GM12875 (cell line): ENCODE measurements around the gene PITPNB.

Source experiments
- H3K4me3 ChIP-seq: one replicate; pipeline ENCODE4 v1.5.1; 2011; ENCODE audit warnings: low read depth, low read length, control low read depth
- CTCF ChIP-seq: IDR thresholded peaks from 2 replicates; pipeline ENCODE4 v1.5.1; 2011; ENCODE audit warnings: low read depth, mild to moderate bottlenecking, control low read depth, inconsistent platforms, low read length, moderate library complexity, borderline replicate concordance; ENCODE audit not compliant: insufficient read depth

The PITPNB gene

GRCh38 chr22:27844256-27844655, 74.8 kb downstream of the PITPNB start:
- TF ChIP-seq CTCF, result no peak
- no peak overlapping the region for H3K4me3 ChIP-seq

GRCh38 chr22:27843441-27843840, 75.6 kb downstream of the PITPNB start:
- no peak for TF ChIP-seq CTCF
- H3K4me3 ChIP-seq, result no peak overlapping the region

GRCh38 chr22:27842669-27843431, 76.2 kb downstream of the PITPNB start:
- H3K4me3 ChIP-seq, result no peak overlapping the region
- no peak for TF ChIP-seq CTCF

- TF ChIP-seq CTCF, result no peak
- no peak overlapping the region for H3K4me3 ChIP-seq
These were observed 76.9 kb downstream of the PITPNB start for GRCh38 chr22:27842201-27842600.

- TF ChIP-seq CTCF, result no peak
- H3K4me3 ChIP-seq, result no peak overlapping the region
These were observed 78.6 kb downstream of the PITPNB start for GRCh38 chr22:27840436-27840835.

- no peak overlapping the region for H3K4me3 ChIP-seq
- no peak for TF ChIP-seq CTCF
These were observed 79.9 kb downstream of the PITPNB start for GRCh38 chr22:27839057-27839660.

GRCh38 chr22:27836181-27836580, 82.9 kb downstream of the PITPNB start:
- TF ChIP-seq CTCF, result no peak
- no peak overlapping the region for H3K4me3 ChIP-seq
